SJCRH30 (cell line): ENCODE measurements around the gene DAPK2. TPM values are rescaled to one million over a fixed set of nuclear protein-coding genes. Genes with fewer than 3 reads are reported as not detected.

Experiments
- DNase-seq, 2 experiments: peaks; one replicate each; pipeline ENCODE4 v3.0.0-alpha.2; 2015 to 2020
- H3K27ac ChIP-seq: fragments of 250-450 bp; sonication (Bioruptor Pico); 2 replicates; pipeline ENCODE4 v1.5.1; 2020; ENCODE audit warnings: mild to moderate bottlenecking, moderate library complexity
- H3K27me3 ChIP-seq: fragments of 250-450 bp; sonication (Bioruptor Pico); 2 replicates; pipeline ENCODE4 v1.5.1; 2020; ENCODE audit warnings: mild to moderate bottlenecking, moderate library complexity
- H3K36me3 ChIP-seq: fragments of 250-450 bp; sonication (Bioruptor Pico); 2 replicates; pipeline ENCODE4 v1.5.1; 2020; ENCODE audit warnings: mild to moderate bottlenecking, moderate library complexity
- H3K4me1 ChIP-seq: fragments of 250-450 bp; sonication (Bioruptor Pico); 2 replicates; pipeline ENCODE4 v1.5.1; 2020; ENCODE audit warnings: mild to moderate bottlenecking, moderate library complexity
- H3K4me3 ChIP-seq: fragments of 250-450 bp; sonication (Bioruptor Pico); 2 replicates; pipeline ENCODE4 v1.5.1; 2020; ENCODE audit warnings: mild to moderate bottlenecking, moderate library complexity
- H3K9me3 ChIP-seq: fragments of 250-450 bp; sonication (Bioruptor Pico); replicated peaks from 2 replicates; pipeline ENCODE4 v1.5.1; 2020; ENCODE audit warnings: mild to moderate bottlenecking, moderate library complexity
- total RNA-seq: library from RNA; depleted of rRNA; stranded (reverse); fragments of >200 nt; shearing (Covaris generic); gene quantifications from 2 replicates; pipeline ENCODE4 v1.2.3, GENCODE V29; 2014

DAPK2 gene
- total RNA-seq, 1 experiment from 2014 or later = 0.85 TPM

DNA sequence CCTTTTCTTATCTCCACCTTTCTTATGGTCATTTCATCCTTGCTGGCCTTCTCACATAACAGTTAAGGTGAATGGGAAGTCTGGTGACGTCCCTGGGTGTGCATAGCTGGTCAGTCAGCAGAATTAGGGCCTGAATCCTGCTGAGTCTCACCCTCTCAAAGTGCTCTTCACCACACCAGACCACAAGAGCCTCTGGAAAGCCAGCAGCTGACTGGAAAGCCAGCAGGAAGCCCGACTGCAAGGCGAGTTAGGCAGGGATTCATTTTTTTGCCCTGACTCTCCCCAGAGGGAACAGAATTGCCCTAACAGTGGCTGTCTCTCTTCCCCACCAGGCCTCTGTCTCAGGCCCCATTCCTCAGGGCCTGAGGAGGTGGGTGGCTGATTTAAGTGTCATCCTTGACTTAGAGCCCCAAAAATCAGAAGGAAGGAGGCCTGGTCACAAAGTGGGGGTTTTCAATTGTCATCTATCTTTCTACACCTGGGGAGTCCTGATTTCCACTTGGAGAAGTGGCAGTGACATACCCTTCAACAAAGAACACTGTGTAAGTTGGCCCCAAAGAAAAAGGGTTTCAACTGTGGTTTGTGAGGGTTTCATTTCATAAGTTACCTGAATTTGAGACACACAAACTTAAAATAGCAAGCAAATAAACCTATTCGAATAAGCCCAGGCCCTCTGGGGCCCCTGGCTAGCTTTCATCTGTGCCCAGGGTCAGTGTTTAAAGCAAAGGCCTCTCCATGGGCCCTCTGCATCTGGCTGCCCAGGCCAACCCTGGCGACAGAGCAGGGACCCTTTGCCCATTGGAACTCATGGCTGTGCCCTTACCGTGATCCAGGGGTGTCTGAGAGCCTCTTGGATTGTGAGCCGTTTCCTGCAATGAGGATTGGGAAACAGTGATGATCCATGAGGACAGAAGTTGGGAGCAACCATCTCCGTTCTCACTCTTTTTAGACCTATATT lies 122.0 kb downstream of the DAPK2 start:
- no peak overlapping the region for H3K4me3 ChIP-seq
- H3K36me3 ChIP-seq = no peaks in the 10 kb centered on the region
- H3K27me3 ChIP-seq = no peaks in the 10 kb centered on the region
- no peaks in the 10 kb centered on the region for H3K9me3 ChIP-seq
- no peaks in the 10 kb centered on the region for H3K4me1 ChIP-seq
- peak; percentile 16 to 34 for DNase-seq
- H3K27ac ChIP-seq = no peak overlapping the region

DNA sequence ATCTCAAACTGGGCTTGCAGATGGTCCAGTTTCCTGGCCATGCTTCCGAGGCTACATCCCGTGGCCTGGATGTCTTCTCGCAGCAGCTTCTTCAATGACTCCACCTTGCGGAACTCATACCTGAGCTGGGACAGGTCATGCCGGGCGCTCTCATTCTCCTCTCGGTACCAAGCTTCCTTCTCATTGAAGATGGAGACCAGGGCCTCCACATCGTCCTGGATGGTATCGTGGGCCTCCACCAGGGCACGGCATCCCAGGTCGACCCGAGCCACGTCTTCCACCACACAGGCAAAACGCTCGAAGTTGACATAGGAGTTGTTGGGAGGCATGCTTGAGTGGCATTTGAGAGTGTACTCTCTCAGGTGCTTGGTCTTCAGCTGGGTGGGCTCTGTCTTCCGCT lies 123.4 kb downstream of the DAPK2 start:
- Histone ChIP-seq H3K27ac (no peak overlapping the region), H3K4me1 (no peaks in the 10 kb centered on the region), H3K27me3 (no peaks in the 10 kb centered on the region), H3K4me3 (no peak overlapping the region), H3K9me3 (no peaks in the 10 kb centered on the region), H3K36me3 (no peaks in the 10 kb centered on the region)
- no peak for DNase-seq

DNA sequence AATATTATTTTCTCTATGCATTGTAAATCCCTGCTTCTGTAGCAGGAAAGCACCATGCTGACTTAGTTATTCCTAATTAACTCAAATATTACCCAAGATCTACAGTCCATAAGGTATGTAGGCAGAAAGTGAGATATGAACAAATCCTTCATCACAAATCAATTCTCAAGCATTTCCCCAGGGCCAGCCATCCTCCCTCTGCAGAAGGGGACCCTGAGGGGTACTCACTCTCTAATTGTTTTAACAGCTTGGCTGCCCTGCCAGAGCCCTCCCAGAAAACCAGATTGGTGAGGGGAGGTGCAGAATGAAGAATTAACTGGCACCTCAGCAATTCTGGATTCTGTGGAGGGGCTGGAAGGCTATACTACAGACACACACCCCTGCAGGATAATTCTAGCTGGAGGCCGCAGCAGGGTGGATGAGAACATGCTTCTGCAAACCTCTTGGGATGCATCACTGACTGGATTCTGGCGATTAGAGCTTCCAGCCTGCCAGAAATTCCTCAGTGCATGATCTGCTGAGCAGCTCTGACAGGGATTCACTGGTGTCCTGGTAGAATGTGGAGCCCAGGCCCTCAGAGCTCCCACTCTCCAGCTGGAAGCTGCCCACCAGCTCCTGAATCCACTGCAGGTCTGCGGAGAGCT lies 123.9 kb downstream of the DAPK2 start:
- H3K9me3 ChIP-seq = no peaks in the 10 kb centered on the region
- no peaks in the 10 kb centered on the region for H3K36me3 ChIP-seq
- no peak for DNase-seq
- H3K27me3 ChIP-seq = no peaks in the 10 kb centered on the region
- H3K4me3 ChIP-seq = no peak overlapping the region
- no peak overlapping the region for H3K27ac ChIP-seq
- no peaks in the 10 kb centered on the region for H3K4me1 ChIP-seq

DNA sequence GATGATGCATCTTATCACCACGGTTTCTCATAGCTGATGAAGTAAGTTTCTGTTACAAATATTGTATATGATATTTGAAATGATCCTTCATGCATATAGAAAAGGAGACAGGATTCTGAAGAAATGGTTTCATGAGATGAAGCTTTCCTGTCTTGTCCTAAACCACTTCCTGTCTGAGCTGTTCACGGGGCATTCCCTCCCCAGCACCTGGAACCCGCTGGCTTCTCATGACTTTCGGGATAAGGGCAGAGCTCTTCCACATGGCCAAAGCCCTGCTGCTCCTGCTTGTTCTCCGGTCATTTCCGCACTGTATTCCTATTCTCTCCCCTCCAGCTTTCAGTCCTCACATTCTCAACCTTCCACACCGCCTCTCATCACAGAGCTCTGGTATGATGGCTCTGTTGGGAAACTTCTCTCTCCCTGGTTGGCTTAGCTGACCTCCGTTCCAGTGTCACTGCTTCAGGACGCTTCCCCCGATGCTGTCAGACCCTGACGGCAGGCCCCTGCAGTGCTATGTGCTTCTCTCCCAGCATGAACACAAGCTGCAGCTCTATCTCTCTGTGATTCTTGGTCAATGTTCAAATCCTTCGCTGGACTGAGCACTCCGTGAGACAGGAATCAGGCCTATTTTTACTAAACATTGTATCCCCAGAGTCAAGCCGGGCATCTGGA lies 125.6 kb downstream of the DAPK2 start:
- H3K4me3 ChIP-seq = no peak overlapping the region
- H3K27me3 ChIP-seq = no peaks in the 10 kb centered on the region
- H3K9me3 ChIP-seq = no peaks in the 10 kb centered on the region

DNA sequence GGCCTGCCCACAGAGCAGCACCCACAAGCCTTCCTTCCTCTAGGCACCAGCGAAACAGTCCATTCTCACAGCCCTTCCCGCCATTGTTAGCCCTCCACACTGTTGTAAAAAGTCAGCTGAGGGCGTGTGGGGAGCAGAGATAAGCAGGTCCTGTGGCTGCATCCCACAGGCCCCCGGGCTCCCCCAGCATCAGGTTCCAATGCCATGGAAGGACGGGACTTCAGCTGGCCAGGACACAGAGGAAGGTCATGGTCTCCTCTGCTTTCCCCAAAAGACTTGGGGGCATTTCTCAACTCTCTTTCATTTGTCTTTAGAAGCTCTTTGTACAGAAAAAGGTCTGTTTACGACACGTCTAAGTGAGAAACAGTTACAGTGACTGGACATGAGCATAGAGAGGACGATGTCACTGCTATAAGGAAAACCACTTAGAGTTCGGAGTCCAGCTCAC lies 127.4 kb downstream of the DAPK2 start:
- H3K27ac ChIP-seq = no peak overlapping the region
- H3K4me1 ChIP-seq = peaks cover 5% of the 10 kb centered on the region
- no peak overlapping the region for H3K4me3 ChIP-seq
- no peaks in the 10 kb centered on the region for H3K27me3 ChIP-seq
- DNase-seq = no peak
- H3K9me3 ChIP-seq = no peaks in the 10 kb centered on the region
- no peaks in the 10 kb centered on the region for H3K36me3 ChIP-seq

More for the DNA sequence above, 125.6 kb downstream of the DAPK2 start:
- peaks cover 5% of the 10 kb centered on the region for H3K4me1 ChIP-seq
- no peak for DNase-seq
- no peaks in the 10 kb centered on the region for H3K36me3 ChIP-seq
- no peak overlapping the region for H3K27ac ChIP-seq

DNA sequence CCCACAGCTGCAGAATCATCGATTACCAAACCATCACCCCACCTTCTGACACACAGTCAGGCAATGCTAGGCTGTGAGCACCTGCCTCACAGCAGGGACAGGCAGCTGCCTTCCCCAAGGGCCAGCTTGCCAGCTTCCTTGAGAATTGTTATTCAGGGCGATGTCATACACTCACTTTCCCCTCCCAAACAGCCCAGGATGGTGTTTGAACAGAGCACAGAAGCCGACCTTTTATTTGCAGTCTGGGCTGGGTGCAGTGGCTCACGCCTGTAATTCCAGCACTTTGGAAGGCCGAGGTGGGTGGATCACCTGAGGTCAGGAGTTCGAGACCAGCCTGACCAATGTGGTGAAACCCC lies 128.0 kb downstream of the DAPK2 start:
- Histone ChIP-seq H3K27ac (no peak overlapping the region), H3K4me1 (peaks cover 5% of the 10 kb centered on the region), H3K27me3 (no peaks in the 10 kb centered on the region), H3K36me3 (no peaks in the 10 kb centered on the region), H3K4me3 (no peak overlapping the region), H3K9me3 (no peaks in the 10 kb centered on the region)
- DNase-seq = peak; percentile 8 to 24

DNA sequence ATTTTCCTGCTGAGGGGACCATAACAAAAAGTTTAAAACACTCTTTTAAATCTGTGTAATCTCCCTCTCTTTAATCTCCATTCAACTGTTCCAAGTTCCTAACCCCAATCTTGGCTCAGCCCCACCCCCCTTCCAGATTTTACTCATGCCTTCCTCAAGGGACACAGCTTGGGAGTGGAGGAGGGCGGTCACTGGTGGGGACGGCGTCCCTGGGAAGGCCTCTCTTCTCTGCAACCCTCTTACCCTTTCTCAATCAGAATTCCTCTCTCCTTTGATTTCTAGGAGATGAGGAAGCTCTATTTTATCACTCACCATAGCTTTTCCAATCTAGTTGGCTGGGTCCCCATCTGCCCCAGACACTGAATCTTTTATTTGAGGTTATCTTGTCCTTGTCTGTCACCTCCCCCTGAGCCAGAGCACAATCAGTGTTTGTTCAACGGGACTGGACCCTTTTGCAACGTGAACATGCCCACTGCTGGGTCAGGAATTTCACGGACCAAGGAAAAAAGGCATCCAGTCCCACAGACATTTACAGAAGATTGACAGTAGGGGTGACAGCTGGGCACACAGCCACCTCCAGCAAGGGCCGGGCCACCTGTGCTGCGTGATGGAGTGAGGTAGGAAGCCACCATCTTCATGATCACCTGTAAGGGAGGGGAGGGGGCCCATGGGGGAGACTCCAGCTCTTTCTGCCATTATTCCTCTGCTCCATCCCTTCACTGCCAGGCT lies 128.5 kb downstream of the DAPK2 start:
- H3K4me1 ChIP-seq = peaks cover 5% of the 10 kb centered on the region
- no peaks in the 10 kb centered on the region for H3K36me3 ChIP-seq

DNA sequence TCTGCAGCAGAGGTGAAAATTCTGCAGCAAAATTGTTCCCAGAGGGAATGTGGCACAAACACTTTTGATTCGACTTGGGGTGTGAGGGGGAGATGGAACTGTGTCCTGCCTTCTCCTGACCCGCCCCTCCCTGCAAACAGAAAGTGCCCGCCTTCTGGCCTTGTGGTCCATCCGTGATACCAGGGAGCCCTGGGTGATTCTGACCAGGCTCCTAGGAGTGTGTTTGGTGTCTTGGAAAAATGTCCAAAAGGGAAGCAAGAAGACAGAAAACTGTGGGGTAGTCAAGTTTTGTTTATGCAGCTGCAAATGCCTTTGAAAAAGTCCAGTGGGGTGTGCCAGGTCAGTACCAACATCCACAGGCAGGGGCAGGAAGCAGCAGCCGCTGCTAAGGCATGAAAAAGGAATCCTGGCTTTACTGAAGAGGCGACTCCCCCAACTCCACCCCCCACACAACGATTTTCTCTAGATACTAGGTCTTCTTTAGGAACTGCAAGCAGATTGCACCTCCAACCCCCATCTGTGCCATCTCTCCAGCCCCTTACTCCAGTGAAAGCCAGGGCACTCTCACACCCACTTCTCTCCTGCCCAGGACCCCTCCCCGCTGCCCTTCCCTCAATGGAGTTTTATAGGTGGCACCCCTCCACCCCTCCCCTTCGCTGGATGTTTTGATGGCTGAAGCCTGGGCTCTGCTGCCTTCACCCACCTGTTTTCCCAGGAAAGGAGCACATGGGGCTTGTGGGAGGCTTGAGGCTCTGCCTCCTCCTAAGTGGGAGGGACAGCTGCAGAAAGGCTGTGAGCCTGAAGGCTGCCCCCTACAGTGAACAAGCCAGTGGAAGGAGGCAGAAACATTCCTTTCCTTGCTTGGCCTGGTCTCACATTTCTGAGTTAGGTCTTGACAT lies 130.2 kb downstream of the DAPK2 start:
- Histone ChIP-seq H3K9me3 (no peaks in the 10 kb centered on the region), H3K36me3 (no peaks in the 10 kb centered on the region), H3K27me3 (no peaks in the 10 kb centered on the region), H3K27ac (peak overlapping the region; percentile 51), H3K4me3 (peak overlapping the region; percentile 16), H3K4me1 (peaks cover 5% of the 10 kb centered on the region)
- DNase-seq = peak; percentile 86 to 91

More for the DNA sequence above, 128.5 kb downstream of the DAPK2 start:
- H3K27ac ChIP-seq = no peak overlapping the region
- no peak for DNase-seq
- H3K27me3 ChIP-seq = no peaks in the 10 kb centered on the region
- no peak overlapping the region for H3K4me3 ChIP-seq
- H3K9me3 ChIP-seq = no peaks in the 10 kb centered on the region

DNA sequence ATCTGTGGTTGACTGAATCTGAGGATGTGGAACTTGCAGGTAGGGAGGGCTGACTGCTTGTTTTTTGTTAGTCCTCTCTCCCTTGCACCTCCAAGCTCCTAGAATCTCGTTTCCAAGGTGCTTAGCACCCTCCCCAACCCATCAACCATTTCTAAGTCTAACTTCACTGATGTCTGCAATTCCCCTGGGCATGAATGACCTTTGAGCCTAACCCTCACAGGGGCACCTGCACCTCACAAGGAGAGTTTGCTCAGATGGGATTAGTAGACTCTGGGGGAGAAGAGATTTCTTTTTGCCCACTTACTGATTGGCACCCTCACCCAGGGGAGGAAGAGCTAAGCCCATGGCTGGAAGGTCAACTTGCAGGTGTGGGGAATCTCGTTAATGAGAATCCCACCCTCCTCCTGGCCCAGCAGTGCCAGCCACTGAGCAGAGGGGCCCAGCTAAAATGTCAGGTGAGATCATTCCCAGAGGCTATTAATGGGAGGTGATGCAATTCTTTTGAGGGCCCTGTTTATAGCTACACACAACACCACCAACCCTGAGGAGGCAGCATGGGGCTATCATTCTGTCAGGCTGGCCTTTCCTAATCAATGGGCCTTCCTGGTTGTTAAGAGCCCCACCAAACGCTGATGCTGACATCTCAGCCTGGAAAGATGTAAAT lies 130.9 kb downstream of the DAPK2 start:
- H3K27ac ChIP-seq = no peak overlapping the region; the same call in 1 of the 2 replicates
- no peaks in the 10 kb centered on the region for H3K36me3 ChIP-seq
- DNase-seq = peak in 1 of 2 experiments; percentile 19

DNA sequence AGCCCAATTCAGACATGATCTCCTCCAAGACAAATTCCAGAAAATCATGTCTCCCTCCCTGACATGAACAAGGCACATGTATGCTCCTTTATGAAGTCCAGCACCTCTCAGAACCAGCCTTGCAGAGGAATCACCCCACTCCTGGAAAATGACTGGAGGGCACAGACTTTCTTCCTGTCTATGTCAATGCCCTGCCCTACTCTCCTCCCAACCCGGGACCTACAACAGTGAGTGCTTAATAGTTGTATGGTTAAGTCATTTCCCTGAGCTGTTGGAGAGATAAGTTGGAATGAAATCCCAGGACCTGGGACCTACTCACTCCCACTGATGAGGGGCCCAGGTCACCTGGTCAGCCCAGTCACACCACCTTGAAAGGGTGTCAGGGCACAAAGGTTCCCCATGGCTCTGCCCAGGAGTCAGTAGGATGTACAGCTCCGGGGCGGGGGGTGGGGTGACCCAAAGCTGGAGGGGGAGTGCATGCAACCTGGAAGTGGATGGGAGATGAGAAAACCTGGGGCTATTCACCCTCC lies 132.4 kb downstream of the DAPK2 start:
- Histone ChIP-seq H3K9me3 (no peaks in the 10 kb centered on the region), H3K27ac (no peak overlapping the region), H3K4me3 (no peak overlapping the region), H3K27me3 (no peaks in the 10 kb centered on the region), H3K36me3 (no peaks in the 10 kb centered on the region), H3K4me1 (peaks cover 17% of the 10 kb centered on the region)
- DNase-seq = no peak

More for the DNA sequence above, 130.9 kb downstream of the DAPK2 start:
- Histone ChIP-seq H3K4me1 (peaks cover 5% of the 10 kb centered on the region), H3K27me3 (no peaks in the 10 kb centered on the region), H3K4me3 (no peak overlapping the region), H3K9me3 (no peaks in the 10 kb centered on the region)

DNA sequence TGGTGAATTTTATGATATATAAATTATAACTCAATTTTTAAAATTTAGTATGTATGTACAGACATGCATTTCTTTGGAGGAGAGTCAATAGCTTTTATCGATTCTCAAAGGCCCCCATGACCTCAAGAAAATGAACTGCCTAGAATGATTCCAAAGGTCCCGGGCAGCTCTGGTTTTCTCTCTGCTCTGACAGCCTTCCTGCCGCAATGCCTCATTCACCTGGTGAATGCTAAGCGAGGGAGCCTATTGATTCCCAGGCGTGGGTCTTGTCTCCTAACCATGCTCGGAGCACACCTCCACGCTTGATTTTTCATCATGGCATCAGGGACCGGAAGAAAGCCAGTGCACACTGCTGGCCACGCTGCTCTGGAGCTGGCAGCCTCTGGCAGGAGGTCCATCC lies 132.9 kb downstream of the DAPK2 start:
- Histone ChIP-seq H3K9me3 (no peaks in the 10 kb centered on the region), H3K4me1 (peaks cover 17% of the 10 kb centered on the region), H3K27ac (no peak overlapping the region), H3K36me3 (no peaks in the 10 kb centered on the region), H3K27me3 (no peaks in the 10 kb centered on the region), H3K4me3 (no peak overlapping the region)
- no peak for DNase-seq

DNA sequence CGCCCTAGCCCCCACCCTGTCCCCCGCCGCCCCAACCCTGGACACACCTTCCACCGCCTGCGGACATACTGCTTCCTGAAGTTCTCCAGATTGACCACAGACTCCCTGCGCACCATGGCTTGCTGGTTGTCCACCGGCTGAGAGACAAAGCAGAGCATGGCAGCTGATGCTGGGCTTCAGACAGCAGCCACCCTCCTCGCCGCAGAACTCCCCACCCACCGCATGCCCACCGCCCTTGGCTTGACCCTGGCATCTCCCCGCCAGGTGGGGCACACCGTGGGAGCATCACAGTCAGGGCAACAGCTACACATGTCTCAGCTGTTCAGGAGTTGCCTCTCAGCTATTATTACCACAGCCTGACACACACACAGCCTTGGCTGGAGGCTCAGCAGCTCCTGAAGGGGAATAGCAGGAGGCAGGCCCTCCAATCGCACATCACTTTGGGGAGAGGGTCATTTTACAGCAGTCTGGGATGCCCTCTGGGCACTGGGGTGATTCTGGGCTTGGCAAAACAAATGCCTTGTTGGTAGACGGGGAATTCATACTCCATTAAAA lies 134.1 kb downstream of the DAPK2 start:
- Histone ChIP-seq H3K4me1 (peaks cover 17% of the 10 kb centered on the region), H3K4me3 (no peak overlapping the region), H3K36me3 (no peaks in the 10 kb centered on the region), H3K27ac (no peak overlapping the region), H3K27me3 (no peaks in the 10 kb centered on the region), H3K9me3 (no peaks in the 10 kb centered on the region)
- peak in 1 of 2 experiments; percentile 15 for DNase-seq

DNA sequence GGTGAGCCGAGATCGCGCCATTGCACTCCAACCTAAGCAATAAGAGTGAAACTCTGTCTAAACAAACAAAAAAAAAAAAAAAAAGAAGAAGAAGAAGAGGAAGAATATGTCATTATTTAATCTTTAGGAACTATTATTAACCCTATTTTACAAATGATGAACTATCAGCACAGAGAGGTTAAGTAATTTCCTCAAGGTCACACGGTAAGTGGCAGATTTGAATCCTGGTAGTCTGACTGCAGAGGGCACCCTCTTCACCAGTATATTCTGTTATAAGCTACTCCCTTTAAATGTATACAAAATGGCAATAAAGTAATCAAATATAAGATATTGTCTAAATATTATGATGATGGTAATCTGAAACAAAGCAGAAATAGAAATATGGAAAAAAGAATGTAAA lies 135.1 kb downstream of the DAPK2 start:
- H3K9me3 ChIP-seq = no peaks in the 10 kb centered on the region
- no peak overlapping the region for H3K27ac ChIP-seq
- no peak overlapping the region for H3K4me3 ChIP-seq
- no peaks in the 10 kb centered on the region for H3K36me3 ChIP-seq
- peaks cover 13% of the 10 kb centered on the region; the same call in 1 of the 2 replicates for H3K4me1 ChIP-seq
- no peaks in the 10 kb centered on the region for H3K27me3 ChIP-seq
- no peak for DNase-seq
